Fibroblast of the aortic adventitia (primary cell): ENCODE measurements around the gene TRAPPC11. TPM values are rescaled to one million over a fixed set of nuclear protein-coding genes. Genes with fewer than 3 reads are reported as not detected.
A peak's percentile ranks its signal among the peaks of the same experiment; 100 is the strongest.

Experiments
- DNase-seq: peaks from one replicate; pipeline ENCODE4 v3.0.0-alpha.2; 2010; ENCODE audit warnings: low read depth
- H3K4me3 ChIP-seq: 2 replicates; pipeline ENCODE4 v1.5.1; 2011; ENCODE audit warnings: low read depth, mild to moderate bottlenecking, control low read depth, low read length, moderate library complexity
- total RNA-seq: library from RNA; depleted of rRNA; stranded (reverse); fragments of >200 nt; gene quantifications from 2 replicates; pipeline ENCODE4 v1.2.3, GENCODE V29; 2012; ENCODE audit warnings: low replicate concordance
- TF ChIP-seq, protein P1 (sequence below): IDR thresholded peaks from 2 replicates; pipeline ENCODE4 v1.5.1; 2011; ENCODE audit warnings: mild to moderate bottlenecking, low read length, control low read depth, inconsistent platforms; ENCODE audit not compliant: insufficient read depth

Gene TRAPPC11
- total RNA-seq, 1 donor = 51.5 TPM

- DNase-seq = peak; percentile 87
- H3K4me3 ChIP-seq = no peak overlapping the region
These were observed 79.1 kb downstream of the TRAPPC11 start for GRCh38 chr4:183738081-183738673.

DNA sequence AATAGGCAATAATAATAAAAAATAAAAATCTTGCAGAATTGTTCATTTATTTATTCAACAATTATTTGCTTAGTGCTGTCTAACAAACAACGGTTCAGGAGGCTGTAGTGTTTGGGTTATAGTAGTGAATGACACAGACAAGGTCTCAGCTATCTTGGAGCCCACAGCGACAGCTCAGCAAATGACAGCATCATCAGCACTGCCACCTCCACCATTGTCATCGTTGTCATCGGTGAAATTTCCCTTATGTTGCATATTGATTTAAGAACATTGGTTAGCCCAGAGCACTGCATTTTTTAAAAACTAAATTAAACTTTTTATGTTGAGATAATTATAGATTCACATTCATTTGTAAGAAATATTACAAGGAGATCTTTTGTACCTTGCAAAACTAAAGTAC is 79.9 kb downstream of the TRAPPC11 start:
- TF ChIP-seq, protein P1, sequence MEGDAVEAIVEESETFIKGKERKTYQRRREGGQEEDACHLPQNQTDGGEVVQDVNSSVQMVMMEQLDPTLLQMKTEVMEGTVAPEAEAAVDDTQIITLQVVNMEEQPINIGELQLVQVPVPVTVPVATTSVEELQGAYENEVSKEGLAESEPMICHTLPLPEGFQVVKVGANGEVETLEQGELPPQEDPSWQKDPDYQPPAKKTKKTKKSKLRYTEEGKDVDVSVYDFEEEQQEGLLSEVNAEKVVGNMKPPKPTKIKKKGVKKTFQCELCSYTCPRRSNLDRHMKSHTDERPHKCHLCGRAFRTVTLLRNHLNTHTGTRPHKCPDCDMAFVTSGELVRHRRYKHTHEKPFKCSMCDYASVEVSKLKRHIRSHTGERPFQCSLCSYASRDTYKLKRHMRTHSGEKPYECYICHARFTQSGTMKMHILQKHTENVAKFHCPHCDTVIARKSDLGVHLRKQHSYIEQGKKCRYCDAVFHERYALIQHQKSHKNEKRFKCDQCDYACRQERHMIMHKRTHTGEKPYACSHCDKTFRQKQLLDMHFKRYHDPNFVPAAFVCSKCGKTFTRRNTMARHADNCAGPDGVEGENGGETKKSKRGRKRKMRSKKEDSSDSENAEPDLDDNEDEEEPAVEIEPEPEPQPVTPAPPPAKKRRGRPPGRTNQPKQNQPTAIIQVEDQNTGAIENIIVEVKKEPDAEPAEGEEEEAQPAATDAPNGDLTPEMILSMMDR = no peak
- DNase-seq = no peak
- no peak overlapping the region for H3K4me3 ChIP-seq

More at GRCh38 chr4:183738081-183738673, 79.1 kb downstream of the TRAPPC11 start:
- TF ChIP-seq, protein P1 = no peak

DNA sequence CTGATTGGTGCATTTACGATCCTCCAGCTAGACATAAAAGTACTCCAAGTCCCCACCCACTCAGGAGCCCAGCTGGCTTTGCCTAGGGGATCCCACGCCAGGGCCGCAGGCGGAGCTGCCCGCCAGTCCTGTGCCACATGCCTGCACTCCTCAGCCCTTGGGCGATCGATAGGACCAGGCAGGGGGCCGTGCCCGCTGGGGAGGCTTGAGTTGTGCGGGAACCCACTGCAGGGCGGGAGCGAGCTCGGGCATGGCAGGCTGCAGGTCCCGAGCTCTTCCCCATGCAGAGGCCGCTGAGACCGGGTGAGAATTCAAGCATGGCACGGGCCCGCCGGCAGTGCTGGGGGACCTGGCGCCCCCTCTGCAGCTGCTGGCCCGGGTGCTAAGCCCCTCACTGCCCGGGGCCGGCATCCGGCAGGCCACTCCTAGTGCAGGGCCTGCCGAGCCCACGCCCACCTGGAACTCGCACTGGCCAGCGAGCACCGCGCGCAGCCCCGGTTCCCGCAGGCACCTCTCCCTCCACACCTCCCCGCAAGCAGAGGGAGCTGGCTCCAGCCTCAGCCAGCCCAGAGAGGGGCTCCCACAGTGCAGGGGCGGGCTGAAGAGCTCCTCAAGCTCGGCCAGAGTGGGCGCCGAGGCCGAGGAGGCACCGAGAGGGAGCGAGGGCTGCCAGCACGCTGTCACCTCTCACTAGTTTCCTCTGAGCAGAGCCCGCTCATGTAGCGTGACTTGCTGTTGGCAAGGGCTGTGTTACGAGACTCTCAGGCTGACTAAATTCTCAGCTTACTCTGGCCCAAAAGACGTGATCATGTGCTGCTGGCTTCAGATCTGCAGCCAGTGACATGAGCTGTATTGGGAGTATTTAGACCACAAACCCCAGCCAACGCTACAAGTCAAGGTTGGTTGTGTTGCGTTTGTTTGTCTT is 87.5 kb downstream of the TRAPPC11 start:
- no peak overlapping the region for H3K4me3 ChIP-seq
- DNase-seq = peak; percentile 73
- TF ChIP-seq, protein P1 = no peak

GRCh38 chr4:183747380-183747779 is 88.3 kb downstream of the TRAPPC11 start:
- TF ChIP-seq, protein P1 = no peak
- H3K4me3 ChIP-seq = no peak overlapping the region
- no peak for DNase-seq

GRCh38 chr4:183747931-183748670 is 89.0 kb downstream of the TRAPPC11 start:
- peak; percentile 22 for DNase-seq
- H3K4me3 ChIP-seq = no peak overlapping the region
- TF ChIP-seq, protein P1 = no peak

DNA sequence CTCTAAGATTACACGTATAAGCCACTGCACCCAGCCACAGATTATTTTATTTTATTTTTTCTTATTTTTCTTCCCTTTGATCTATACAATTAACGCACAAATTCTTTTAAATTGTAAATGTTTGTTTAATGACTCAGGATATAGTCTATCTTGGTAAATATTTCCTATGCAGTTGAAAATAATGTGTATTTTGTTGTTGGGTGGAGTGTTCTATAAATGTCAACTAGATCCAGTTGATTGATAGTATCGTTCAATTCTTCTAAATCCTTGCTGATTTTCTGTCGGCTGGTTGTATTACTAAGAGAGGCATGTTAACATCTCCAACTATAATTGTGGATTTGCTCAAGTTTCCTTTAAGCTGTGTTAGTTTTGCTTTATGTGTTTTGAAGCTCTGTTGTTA is 92.0 kb downstream of the TRAPPC11 start:
- H3K4me3 ChIP-seq = no peak overlapping the region
- no peak for DNase-seq
- TF ChIP-seq, protein P1 = no peak
